DMS 273 (cell line): ENCODE data around the gene TMBIM1.
"Not testable (repeated sequence)": the region's sequence is repeated elsewhere in the genome, so short reads cannot be mapped to it uniquely, and the experiment has no call there.

Experiments used
- DNase-seq: peaks from one replicate; lab custom pipeline; 2025; ENCODE audit not compliant: unreplicated experiment; lab: John Stamatoyannopoulos, UW

TMBIM1 gene

DNA sequence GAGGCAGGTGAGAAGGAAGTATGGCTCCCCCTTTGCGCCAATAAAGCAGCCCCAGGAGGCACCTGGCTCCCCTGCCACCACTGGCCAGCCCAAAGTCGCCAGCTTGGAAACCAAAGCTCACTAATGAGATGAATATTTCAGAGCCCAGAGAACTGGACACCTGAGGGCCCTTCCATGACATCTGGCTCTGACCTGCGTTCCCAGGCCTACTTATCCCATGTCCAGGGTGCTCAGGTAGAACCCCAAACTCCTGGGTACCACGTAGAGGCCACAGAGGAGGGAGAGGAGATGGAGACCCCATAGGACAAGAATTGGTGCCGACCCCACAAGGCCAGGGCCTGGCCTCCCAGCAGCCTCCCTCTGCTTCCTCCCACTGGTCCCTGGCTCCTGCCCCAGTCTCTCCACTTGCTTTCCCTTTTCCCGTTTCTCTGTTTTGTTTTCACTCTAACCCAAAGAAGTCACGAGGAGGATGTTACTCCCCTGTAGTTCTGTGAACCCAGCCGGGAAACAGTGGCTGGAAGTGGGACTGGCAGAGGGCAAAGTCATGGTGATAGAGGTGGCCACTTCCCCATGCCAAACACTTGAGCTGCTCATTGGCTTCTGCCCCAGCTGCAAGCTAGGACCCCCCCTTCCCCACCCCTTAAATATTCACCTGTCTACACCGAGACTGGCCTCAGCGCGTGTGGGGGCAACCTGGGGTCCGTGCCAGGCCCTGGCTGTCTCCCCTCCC is 820 bp downstream of the TMBIM1 start:
- no peak for DNase-seq

DNA sequence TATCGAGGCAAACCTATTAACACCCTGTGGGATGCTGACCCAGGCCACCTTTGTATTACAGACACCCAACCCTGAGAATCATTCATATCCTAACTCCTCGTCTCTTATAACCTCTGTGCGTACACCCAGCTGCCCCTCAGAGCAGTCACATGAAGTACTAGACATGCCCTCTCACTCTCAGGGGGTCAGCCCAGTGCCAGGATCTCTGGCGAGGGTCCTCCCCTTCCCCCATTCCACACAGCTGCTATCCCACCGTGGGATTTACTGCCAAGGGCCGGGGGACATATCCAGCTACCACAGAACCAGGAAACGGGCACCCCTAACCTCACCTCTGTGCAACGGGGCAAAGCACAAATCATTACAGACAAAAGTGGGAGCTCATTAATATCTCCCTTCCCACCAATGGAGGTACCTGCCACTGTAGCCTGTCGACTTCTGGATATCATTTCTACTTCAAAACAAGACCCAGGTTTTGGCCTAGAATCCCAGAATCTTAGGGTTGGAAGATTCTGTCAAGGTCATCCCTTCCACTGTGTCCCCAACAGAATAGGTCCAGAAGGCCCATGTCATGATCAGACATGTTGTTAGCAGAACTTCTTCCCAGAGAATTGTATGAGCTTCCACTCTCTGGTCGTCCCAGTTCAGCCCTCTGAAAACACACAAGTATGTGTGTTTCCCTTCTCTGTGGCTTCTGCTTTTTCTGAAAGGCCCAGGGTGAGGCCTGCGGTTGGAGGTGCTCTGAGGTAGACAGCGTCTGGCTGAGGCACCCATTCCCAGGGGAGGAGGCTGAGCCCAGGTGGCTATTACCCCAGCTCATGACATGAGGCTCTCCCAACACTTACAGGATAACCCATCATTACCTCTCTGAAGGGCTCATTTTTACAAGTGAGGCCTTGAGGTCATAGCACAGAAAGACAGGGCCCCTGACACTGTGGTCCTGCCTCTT is 1.7 kb downstream of the TMBIM1 start:
- no peak for DNase-seq

DNA sequence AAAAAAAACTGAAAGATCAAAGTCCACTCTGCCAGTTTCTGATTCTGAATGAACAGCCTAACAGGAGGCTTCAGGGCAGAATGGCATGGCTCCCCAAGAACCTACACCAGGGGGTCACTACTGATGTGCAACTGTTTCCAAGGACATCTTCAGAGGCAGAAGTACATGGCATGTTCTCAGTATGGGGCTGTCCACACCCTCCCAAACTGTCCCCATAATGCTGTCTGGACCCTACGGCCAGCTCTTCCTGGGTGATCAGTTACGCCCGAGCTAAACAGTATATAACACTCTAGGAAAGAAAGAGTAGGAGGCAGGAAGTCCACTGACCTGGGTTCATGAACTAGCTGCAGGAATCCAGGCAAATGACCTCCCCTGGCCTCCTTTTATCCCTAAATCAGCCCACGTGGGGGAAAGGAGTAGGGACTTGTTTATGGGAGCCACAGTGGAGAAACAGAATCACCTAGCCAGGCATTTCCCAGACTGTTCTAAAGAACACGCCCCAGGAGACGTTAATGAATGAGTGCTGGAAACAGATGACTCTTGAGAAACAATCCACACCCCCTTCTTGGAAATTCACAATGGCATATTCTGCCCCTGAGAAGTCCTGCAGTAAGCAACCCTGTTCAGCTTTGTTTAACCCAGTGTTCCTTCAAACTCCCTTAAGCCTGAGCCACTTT is 2.5 kb downstream of the TMBIM1 start:
- DNase-seq = no peak

DNA sequence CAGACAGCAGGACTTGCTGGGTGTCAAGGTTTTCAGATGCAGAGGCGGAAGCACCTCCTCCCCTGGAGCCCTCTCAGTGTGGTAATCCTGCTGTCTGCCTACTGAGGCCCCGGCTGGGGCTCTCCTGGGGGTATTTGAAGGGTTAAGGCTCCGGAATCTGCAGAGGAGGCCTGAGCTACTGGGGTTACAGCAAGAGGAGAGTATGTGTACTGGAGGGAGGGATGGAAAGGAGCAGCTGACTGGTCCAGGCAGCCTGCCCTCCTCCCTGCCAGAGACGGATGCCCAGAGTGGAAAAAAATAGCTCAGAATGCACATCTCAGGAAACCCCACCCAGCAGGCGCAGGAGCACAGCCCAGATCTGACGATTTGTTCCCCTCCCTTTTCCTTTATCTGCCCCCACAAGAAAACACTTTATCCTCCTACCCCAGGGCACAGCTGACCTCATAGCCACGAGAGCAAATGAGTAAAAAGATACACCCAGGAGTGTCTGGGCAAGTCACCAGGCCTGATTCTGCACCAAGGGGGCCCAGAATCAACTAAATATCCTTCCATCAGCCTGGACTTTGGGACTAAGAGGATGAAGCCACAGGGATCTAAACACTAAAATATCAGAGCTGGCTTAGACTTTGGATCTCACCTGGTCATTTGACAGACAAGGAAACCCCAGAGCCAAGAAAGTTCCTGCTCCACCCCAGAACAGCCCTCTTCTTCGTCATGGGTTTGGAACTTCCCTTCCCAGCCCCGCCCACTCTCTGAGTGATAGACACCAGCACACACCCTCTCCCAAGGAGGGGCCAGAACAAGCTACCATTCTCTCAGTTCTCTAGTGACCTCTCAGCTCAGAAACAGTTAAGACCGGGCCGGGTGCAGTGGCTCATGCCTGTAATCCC is 5.5 kb downstream of the TMBIM1 start:
- peak; percentile 80 for DNase-seq

DNA sequence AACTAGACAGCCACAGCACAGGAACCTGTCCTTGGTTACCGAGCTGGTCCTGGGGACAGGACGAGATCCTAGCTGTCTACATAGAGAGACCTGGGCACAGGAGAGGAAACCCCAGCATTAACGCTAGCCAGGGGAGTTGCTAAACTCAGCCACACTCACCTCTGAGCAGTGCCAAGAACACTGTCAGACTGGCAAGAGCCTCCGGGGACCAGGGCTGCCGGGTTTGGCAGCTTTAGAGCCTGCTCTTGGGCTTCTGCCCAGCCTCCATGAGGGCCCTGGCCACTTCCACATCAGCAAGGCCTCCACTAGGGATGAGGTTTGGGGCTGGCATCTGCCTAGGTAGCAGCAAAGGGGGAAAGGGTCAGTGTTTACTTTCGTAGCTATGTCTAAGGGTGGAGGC is 6.7 kb downstream of the TMBIM1 start:
- DNase-seq = peak; percentile 72

DNA sequence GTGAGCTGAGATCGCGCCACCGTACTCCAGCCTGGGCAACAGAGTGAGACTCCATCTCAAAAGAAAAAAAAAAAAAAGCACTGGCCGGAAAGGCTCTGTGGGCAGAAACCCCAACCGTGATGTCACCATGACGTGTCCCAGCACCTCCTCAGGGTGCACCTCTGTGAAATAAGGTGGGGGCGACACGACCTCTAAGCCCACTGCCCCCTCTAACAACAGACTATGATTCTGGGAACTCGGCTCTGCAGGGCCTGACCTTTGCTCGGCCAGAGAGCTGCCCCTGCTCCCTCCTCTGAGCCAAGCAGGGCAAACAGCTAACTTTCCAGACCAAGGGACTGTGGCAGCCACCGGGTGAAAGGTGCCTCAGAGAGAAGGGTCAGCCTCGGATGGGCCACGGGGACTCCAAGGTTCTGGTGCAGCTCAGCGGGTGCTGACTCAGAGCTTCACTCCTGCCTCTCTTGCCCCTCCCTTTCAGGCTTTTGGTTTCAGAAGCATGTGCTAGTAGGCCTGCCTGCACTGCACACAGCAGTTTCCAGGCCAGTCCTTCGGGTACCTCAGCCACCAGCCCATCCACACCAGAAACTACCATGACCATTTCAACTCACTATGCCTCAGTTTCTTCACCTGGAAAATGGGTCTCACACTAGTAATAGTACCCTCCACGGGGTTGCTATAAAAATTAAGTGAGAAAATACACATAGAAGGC is 8.0 kb downstream of the TMBIM1 start:
- no peak for DNase-seq

DNA sequence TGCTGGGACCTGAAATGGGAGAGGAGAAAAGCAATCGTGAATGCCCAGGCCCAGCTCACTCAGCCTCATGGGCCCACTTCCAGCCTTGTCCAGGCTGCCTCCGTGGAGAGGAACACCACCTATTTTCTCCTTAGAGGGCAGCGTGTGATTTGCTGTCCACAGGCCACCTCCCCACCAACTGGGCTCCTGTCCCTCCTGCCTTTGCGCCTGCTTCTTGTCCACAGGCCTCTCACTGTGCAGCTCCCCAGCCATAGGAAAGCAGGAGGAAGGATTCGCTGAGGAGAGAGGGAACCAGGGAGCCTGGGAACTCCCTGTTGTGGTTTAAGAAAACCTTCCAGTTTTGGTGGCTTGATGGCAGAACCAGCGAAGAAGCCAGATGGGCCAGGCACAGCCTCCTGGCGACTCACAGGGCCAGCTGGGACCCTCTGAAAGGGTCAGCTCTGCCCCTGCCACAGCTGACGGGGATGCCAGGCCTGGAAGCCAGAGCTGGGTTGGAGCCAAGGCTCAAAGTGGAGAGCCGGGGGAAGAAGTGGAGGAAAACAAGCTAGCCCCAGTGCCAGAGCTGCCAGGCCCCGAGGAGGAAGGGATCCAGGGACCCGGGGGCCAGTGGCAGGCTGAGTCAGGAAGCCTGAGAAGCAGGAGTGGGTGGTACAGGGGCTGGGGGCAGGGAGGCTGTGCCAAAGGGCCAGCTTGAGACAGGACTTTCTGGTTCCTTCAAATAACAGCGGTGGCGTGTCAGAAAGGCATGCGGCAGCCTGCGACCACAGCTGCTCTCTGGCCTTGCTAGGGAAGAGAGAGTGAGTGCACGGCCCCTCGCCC is 9.9 kb downstream of the TMBIM1 start:
- DNase-seq = peak; percentile 87

DNA sequence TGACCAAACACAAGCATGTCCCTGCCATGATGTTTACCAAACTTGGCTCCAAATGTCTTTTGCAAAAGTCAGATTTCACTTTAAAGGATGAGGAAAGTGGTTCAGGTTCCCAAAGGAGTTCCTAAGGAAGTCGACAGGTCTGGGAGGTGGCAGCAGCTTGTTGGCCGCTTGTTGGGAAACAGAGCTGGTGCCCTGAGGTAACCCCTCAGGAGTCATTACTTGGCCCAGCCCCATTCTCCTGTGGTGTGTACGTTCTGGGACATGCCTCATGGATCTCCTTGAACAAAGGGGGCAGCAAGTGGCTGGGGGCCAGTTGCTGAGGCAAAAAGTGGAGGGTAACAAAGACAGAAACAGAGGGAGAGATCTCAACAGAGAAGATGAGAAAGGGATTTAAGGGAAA is 10.9 kb downstream of the TMBIM1 start:
- peak; percentile 73 for DNase-seq

DNA sequence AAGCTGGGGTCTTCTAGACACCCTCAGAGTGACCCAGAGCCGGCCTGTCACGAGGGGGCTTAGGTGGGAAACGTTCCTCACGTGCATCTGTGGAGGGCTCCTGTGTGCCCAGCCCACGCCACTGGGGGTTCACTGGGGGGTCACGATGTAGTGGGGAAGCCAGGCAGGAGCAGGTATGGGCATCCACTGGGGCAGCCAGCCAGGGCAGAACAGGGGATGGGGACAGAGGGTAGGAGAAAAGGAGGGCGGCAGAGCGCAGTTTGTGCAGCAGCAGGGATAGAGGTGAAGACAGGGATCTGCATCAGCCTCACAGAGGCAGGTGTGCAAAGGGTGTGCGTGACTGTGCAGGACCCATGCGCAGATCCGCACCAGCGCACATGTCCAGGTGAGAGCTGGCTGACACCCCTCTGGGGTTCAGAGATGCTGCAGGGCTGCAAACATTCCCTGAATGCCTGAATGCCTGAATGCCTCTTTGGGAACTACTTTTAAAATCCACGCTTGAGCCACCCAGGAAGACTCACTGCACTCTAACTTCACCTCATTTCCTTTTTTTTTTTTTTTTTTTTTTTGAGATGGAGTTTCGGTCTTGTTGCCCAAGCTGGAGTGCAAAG is 11.9 kb downstream of the TMBIM1 start:
- DNase-seq = no peak

DNA sequence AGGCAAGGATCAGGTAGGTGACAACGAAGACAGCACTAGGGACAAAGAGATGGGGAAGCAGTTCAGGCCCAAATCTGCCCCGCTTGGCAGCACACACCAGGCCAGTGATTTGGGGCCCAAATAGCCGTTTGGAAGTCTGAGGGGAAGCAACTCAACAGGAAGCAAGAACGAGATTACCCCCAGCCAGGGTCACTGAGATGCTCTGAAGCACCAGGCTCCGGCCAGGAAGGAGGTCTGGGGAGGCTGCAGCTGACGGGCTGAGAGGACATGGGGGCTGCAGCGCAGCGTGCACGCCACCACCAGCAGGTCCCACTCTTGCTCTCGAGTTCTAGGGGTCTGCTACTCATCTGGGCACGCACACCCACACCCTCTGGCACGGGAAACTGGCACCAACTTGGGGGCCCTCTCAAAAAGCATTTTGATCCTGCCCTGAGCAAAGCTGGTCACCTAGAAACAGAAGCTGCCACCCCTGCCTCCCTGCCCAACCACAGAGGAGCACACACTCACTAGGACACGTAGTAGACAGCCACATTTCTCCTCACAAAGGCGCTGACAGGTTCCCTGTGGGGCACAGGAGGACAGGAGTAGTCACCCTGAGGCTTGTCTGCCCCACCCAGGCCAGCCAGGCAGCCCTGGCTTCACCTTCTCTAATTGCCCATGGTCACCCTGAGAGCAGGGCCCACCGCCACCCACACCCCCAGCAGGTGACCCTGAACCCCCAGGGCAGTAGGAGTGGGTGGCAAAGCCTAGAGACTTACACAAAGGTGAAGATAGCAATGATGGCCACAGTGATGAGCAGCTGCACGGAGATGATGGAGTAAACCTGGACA is 13.6 kb downstream of the TMBIM1 start:
- no peak for DNase-seq

DNA sequence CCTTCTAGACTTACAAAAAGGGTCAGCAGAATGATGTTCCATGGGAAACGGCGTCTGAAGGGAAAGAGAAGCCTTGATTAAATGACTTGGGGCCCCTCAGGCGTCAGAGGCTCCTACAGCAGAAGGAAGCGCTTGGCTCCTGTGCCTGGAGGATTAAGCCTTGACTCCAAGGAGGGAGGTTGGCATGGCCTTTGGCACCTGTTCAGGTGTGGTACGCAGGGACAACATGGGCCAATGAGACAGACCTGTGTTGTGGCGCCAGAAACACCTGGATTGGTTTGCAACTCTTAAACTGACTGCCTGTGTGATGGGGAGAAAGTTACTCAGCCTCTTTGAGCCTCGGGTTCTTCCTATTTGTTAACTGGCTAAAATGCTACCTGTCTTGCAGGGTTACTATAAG is 14.4 kb downstream of the TMBIM1 start:
- DNase-seq = no peak

DNA sequence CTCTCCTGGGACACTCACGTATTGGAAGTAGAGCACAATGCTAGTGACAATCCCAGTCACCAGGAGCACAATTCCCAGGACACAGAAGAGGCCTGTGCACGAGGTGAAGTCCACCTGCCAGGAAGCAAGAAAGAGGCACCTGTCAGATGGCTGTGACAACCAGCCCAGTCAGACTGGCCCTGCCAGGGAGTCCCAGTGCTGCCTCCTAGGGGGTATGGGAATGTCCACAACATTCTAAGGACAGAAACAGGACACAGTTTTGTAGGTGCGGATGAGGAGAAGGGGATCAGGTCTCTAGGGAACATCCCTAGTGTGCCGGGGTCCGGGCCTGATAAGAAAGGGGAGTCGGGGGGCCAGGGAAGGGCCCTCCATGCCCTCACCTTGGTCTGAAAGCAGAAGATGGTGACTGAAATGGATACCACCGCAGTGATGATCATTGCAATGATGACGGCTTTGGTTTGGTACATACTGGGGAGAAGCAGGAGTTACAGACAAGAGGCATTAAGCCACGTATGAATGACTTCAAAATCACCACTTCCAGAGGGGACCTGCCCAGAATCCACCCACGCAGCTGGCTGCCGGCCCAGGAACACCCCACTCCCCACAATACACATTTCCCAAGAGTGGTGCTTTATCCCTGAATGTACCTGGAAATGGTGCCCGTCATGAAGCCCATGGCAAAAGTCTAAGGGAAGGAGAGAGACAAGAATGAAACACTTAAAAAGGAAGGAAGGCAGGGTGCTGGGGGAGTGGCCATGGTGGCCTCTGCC is 15.1 kb downstream of the TMBIM1 start:
- DNase-seq = no peak

DNA sequence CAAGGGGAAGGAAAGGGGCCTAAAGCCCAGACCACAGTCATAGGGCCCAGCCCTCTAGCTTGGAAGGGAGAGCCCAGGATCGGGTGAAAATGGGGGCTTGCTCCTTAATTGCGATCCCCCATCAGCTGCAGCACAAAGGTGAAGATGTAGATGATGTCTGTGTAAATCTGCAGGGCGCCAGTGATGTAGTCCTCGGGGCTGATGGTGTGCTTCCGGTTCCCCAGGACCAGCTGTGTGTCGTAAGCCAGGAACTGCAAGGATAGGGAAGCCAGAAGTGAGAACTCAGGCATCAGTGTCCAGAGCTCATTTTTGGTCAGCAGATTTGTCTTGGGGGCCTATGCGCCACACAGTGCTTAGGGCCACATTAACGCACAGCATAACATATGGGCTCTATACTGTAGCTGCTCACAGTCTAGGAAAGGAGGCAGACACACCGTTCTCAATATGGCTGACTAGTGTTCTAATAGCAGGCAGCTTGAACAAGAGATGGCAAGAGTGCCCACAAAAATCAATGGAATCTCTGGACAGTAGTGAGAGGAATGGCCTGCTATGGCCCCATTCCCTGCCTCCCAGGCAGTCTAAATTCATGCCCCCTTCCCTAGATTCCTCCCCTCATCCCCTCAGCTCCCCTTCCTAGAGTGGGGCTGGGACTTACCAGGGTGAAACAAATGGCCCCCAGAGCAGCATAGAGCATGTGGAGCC is 16.8 kb downstream of the TMBIM1 start:
- no peak for DNase-seq

DNA sequence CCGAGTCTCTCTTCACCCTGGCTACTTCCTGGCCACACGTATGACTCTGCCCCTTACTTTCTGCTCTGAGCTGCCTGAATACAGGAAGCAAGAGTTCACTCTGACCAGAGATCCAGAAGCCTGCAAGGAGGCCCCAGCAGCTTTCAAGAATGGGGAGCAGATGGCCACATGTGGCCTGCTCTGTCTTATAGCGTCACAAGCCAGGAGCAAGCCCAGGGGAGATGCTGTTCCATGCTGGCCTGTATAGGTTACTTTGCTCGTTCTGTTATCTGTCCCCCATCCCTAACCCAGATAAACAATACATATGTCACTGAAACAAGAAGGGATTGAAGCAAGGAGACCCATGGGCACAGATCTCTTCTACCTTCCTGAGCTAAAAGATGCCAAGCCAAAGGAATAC is 17.7 kb downstream of the TMBIM1 start:
- DNase-seq = no peak

DNA sequence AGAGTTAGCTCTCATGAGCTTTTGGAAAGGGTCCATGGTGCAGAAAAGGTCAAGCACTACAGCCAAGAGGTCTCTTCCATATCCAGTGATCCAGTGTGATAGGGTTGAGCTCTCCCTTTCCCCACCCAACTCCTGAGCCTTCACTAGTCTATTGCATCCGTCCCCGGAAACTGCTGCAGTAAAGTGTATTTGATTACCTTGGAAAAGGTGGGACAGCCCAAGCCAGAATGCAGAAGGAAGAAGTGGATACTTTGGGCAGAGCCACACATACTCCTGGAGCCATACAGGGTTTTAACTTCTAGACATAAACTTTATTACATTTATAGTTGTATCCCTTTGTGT is 18.4 kb downstream of the TMBIM1 start:
- DNase-seq = no peak

DNA sequence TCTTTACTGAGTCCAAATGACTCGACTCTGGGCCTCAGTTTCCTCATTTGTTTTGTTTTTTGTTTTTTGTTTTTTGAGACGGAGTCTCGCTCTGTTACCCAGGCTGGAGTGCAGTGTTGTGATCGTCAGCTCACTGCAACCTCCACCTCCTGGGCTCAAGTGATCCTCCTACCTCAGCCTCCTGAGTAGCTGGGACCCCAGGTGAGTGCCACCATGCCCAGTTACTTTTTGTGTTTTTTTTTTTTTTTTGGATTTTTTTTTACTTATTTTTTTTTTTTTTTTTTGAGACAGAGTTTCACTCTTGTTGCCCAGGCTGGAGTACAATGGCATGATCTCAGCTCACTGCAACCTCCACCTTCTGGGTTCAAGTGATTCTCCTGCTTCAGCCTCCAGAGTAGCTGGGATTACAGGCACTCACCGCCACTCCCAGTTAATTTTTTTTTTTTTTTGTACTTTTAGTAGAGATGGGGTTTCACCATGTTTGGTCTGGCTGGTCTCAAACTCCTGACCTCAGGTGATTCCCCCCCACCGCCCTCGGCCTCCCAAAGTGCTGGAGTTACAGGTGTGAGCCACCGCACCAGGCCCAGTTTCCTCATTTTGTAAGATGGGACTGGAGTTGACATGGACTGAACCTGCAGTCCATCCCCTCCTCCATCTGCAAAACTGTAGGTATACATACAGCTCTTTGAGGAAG is 18.9 kb downstream of the TMBIM1 start:
- DNase-seq = not testable (repeated sequence)
